NB4 (cell line): Measurements from ENCODE around the gene AP3S1.

ENCODE experiments used
- CTCF ChIP-seq: IDR thresholded peaks from one replicate; pipeline ENCODE4 v1.5.1; 2012; ENCODE audit warnings: low read depth, low read length
- MAX ChIP-seq: IDR thresholded peaks from 2 replicates; pipeline ENCODE4 v1.6.1; 2011; ENCODE audit warnings: low read depth, low read length
- POLR2A ChIP-seq: IDR thresholded peaks from 2 replicates; pipeline ENCODE4 v1.6.1; 2011; ENCODE audit warnings: mild to moderate bottlenecking; ENCODE audit not compliant: insufficient read length; ENCODE audit errors: extremely low read depth

- TF ChIP-seq POLR2A (no peak), CTCF (no peak), MAX (no peak)
Observed at GRCh38 chr5:115815006-115815692, 26.6 kb upstream of the AP3S1 start.
